HepG2 (cell line): ENCODE data around the gene SLC25A19. TPM values are rescaled to one million over a fixed set of nuclear protein-coding genes. Genes with fewer than 3 reads are reported as not detected.

Experiments
- ATAC-seq: fragments of 200-7000 bp; cut with Tn5 transposase; 3 replicates; pipeline ENCODE4 v1.9.1; 2020; ENCODE audit warnings: mild to moderate bottlenecking, moderate library complexity
- BruUV-seq: library from RNA; stranded (reverse); fragments of 400-500 nt; replicated peaks from 2 replicates; lab custom pipeline; 2021; lab: Mats Ljungman, UMichigan
- CTCF ChIA-PET: fragments of 300-600 bp; formaldehyde crosslinking; extraction: SDS; loops from one replicate; lab custom pipeline; 2021; ENCODE audit warnings: low total read pairs, inconsistent platforms, low intra/inter-chr PET ratio; lab: Yijun Ruan, JAX
- POLR2A ChIA-PET: fragments of 350-600 bp; sonication (Branson Sonifier 250); formaldehyde crosslinking; loops from one replicate; lab custom pipeline; 2020; ENCODE audit warnings: antibody characterized with exemption, inconsistent platforms; lab: Yijun Ruan, JAX
- DNase-seq: peaks from one replicate; pipeline ENCODE4 v3.0.0-alpha.2; 2015; ENCODE audit warnings: low spot score
- FAIRE-seq: peaks from 3 replicates; lab custom pipeline; 2011; peaks lifted over from hg19 to GRCh38; lab: Jason Lieb, UNC
- H2AFZ ChIP-seq: one replicate; pipeline ENCODE4 v1.6.1; 2011; ENCODE audit warnings: low read length, inconsistent platforms
- H3K27ac ChIP-seq: fragments of 300-600 bp; 3 replicates; pipeline ENCODE4 v1.8.0; 2011; ENCODE audit warnings: mixed run types, mild to moderate bottlenecking, mixed read lengths, low read length, inconsistent platforms; ENCODE audit not compliant: insufficient read depth; ENCODE audit errors: extremely low read length
- H3K27me3 ChIP-seq, 2 experiments: fragments of 200-600 bp in 1 of 2; 2 replicates in 1 of 2; 3 replicates in 1 of 2; pipeline versions ENCODE4 v1.6.0 to v1.8.0; 2011; ENCODE audit warnings: low read length in 2 of 2, mild to moderate bottlenecking in 2 of 2, moderate library complexity in 2 of 2, inconsistent platforms in 1 of 2; ENCODE audit not compliant: insufficient read depth in 2 of 2, control insufficient read depth in 1 of 2
- H3K36me3 ChIP-seq, 2 experiments: fragments of 200-600 bp in 1 of 2; replicated peaks in 1 of 2; 2 replicates in 1 of 2; 3 replicates in 1 of 2; pipeline versions ENCODE4 v1.5.1 to v1.8.0; 2011; ENCODE audit warnings: low read length in 2 of 2, inconsistent platforms in 1 of 2; ENCODE audit not compliant: insufficient read depth in 2 of 2, control insufficient read depth in 1 of 2
- H3K4me1 ChIP-seq: 2 replicates; pipeline ENCODE4 v1.5.1; 2012; ENCODE audit warnings: low read length, inconsistent platforms; ENCODE audit not compliant: insufficient read depth
- H3K4me2 ChIP-seq: 2 replicates; pipeline ENCODE4 v1.6.0; 2011; ENCODE audit warnings: low read depth, low read length, inconsistent platforms
- H3K4me3 ChIP-seq, 3 experiments: fragments of 200-600 bp in 1 of 3; sonication (generic), shearing (Covaris generic) in 1 of 3; replicated peaks in 1 of 3; 2 replicates each; pipeline ENCODE4 v1.5.1; 2011 to 2016; ENCODE audit warnings: low read length in 3 of 3, inconsistent platforms in 2 of 3, low read depth in 2 of 3, mild to moderate bottlenecking in 2 of 3, control low read depth in 1 of 3, mixed read lengths in 1 of 3; ENCODE audit not compliant: insufficient read depth in 1 of 3
- H3K79me2 ChIP-seq: one replicate; pipeline ENCODE4 v1.6.1; 2011; ENCODE audit warnings: low read length, inconsistent platforms; ENCODE audit not compliant: insufficient read depth
- H3K9ac ChIP-seq: 2 replicates; pipeline ENCODE4 v1.6.0; 2011; ENCODE audit warnings: mild to moderate bottlenecking, low read depth, low read length, inconsistent platforms; ENCODE audit not compliant: insufficient read depth
- H3K9me3 ChIP-seq: 2 replicates; pipeline ENCODE4 v1.5.1; 2012; ENCODE audit warnings: mild to moderate bottlenecking, low read length
- H4K20me1 ChIP-seq: 2 replicates; pipeline ENCODE4 v1.6.0; 2011; ENCODE audit warnings: inconsistent platforms, mild to moderate bottlenecking, low read length, moderate library complexity; ENCODE audit not compliant: insufficient read depth
- AGO2 ChIP-seq: fragments of 200-400 bp; formaldehyde crosslinking; optimal IDR thresholded peaks from 2 replicates; pipeline ENCODE3; 2017; ENCODE audit warnings: mild to moderate bottlenecking, low read depth, low read length, moderate library complexity
- ATF7-NPFF ChIP-seq: sonication (generic); formaldehyde crosslinking; IDR thresholded peaks from 2 replicates; pipeline ENCODE4 v1.8.1; 2023; ENCODE audit warnings: mild to moderate bottlenecking, low read depth, missing genetic modification reagents, moderate library complexity
- DNMT1 ChIP-seq: sonication (generic); formaldehyde crosslinking; IDR thresholded peaks from 2 replicates; pipeline ENCODE4 v1.5.1; 2020; ENCODE audit warnings: mild to moderate bottlenecking, missing genetic modification reagents
- DPF2 ChIP-seq: sonication (generic); formaldehyde crosslinking; IDR thresholded peaks from 2 replicates; pipeline ENCODE4 v1.4.0; 2020; ENCODE audit warnings: mild to moderate bottlenecking, low read depth, missing genetic modification reagents, borderline replicate concordance
- EED ChIP-seq: sonication (generic); formaldehyde crosslinking; IDR thresholded peaks from 2 replicates; pipeline ENCODE4 v1.5.0; 2020; ENCODE audit warnings: mild to moderate bottlenecking, missing genetic modification reagents
- GLMP ChIP-seq: sonication (generic); formaldehyde crosslinking; IDR thresholded peaks from 2 replicates; pipeline ENCODE4 v1.9.0; 2021; ENCODE audit warnings: missing genetic modification reagents, mild to moderate bottlenecking, borderline replicate concordance
- HMG20A ChIP-seq: IDR thresholded peaks from 2 replicates; pipeline ENCODE4 v1.6.1; 2016; ENCODE audit warnings: borderline replicate concordance
- HOXA3 ChIP-seq: sonication (generic); formaldehyde crosslinking; IDR thresholded peaks from 2 replicates; pipeline ENCODE4 v1.5.0; 2020; ENCODE audit warnings: missing genetic modification reagents
- PAX8 ChIP-seq: sonication (generic); formaldehyde crosslinking; IDR thresholded peaks from 2 replicates; pipeline ENCODE4 v1.8.0; 2022; ENCODE audit warnings: mild to moderate bottlenecking, missing genetic modification reagents, borderline replicate concordance
- PLRG1 ChIP-seq: fragments of 450-650 bp; conservative IDR thresholded peaks from 2 replicates; pipeline ENCODE4 v1.6.1; 2016
- POLR2AphosphoS2 ChIP-seq: IDR thresholded peaks from 2 replicates; pipeline ENCODE4 v1.6.1; 2011; ENCODE audit warnings: low read depth, low read length, improper control_type of control experiment
- RXRB ChIP-seq: IDR thresholded peaks from 2 replicates; pipeline ENCODE4 v1.6.1; 2016; ENCODE audit warnings: borderline replicate concordance, missing genetic modification reagents, missing compliant biosample characterization
- SMAD9 ChIP-seq: sonication (generic); formaldehyde crosslinking; IDR thresholded peaks from 2 replicates; pipeline ENCODE4 v1.5.1; 2020; ENCODE audit warnings: mild to moderate bottlenecking, missing genetic modification reagents
- SRSF4 ChIP-seq: fragments of 200-400 bp; formaldehyde crosslinking; IDR thresholded peaks from one replicate; pipeline ENCODE4 v1.6.1; 2018; ENCODE audit warnings: mild to moderate bottlenecking, low read depth, low read length, moderate library complexity; ENCODE audit not compliant: poor library complexity, severe bottlenecking
- SSRP1 ChIP-seq: IDR thresholded peaks from 2 replicates; pipeline ENCODE4 v1.6.1; 2016; ENCODE audit warnings: control low read depth
- WIZ ChIP-seq: sonication (generic); formaldehyde crosslinking; IDR thresholded peaks from 2 replicates; pipeline ENCODE4 v1.5.1; 2020; ENCODE audit warnings: mild to moderate bottlenecking, missing genetic modification reagents
- ZBTB7B ChIP-seq: sonication (generic); formaldehyde crosslinking; IDR thresholded peaks from 2 replicates; pipeline ENCODE4 v1.4.0; 2020; ENCODE audit warnings: missing genetic modification reagents
- ZMYM2 ChIP-seq: sonication (generic); formaldehyde crosslinking; IDR thresholded peaks from 2 replicates; pipeline ENCODE4 v1.8.0; 2022; ENCODE audit warnings: mild to moderate bottlenecking, missing genetic modification reagents
- ZNF30 ChIP-seq: sonication (generic); formaldehyde crosslinking; IDR thresholded peaks from 2 replicates; pipeline ENCODE4 v1.5.0; 2020; ENCODE audit warnings: mild to moderate bottlenecking, missing genetic modification reagents
- ZNF484 ChIP-seq: sonication (generic); formaldehyde crosslinking; IDR thresholded peaks from 2 replicates; pipeline ENCODE4 v1.5.1; 2020; ENCODE audit warnings: mild to moderate bottlenecking, low read depth, missing genetic modification reagents, borderline replicate concordance
- ZNF513 ChIP-seq: sonication (generic); formaldehyde crosslinking; conservative IDR thresholded peaks from 2 replicates; pipeline ENCODE4 v1.5.0; 2020; ENCODE audit warnings: missing genetic modification reagents
- ZNF543 ChIP-seq: sonication (generic); formaldehyde crosslinking; IDR thresholded peaks from 2 replicates; pipeline ENCODE4 v1.4.0; 2020; ENCODE audit warnings: mild to moderate bottlenecking, missing genetic modification reagents
- ZNF749 ChIP-seq: sonication (generic); formaldehyde crosslinking; IDR thresholded peaks from 2 replicates; pipeline ENCODE4 v1.8.0; 2022; ENCODE audit warnings: mild to moderate bottlenecking, missing genetic modification reagents, moderate library complexity, borderline replicate concordance
- ZNF83 ChIP-seq: sonication (generic); formaldehyde crosslinking; IDR thresholded peaks from 2 replicates; pipeline ENCODE4 v1.4.0; 2020; ENCODE audit warnings: missing genetic modification reagents, mild to moderate bottlenecking, borderline replicate concordance
- ZSCAN31 ChIP-seq: sonication (generic); formaldehyde crosslinking; IDR thresholded peaks from 2 replicates; pipeline ENCODE4 v1.5.0; 2020; ENCODE audit warnings: low read depth, mild to moderate bottlenecking, missing genetic modification reagents
- WGBS: methylation state at CpG from one replicate; pipeline ENCODE4 v1.1.6; 2017; ENCODE audit warnings: low lambda C conversion rate; 5-methylcytosine and 5-hydroxymethylcytosine counted together
- in situ Hi-C: cut with HindIII; loops from 2 replicates; pipeline ENCODE4 v1.10.0; 2017; ENCODE audit warnings: low pct_unique_long_range_greater_than_20kb; ENCODE audit not compliant: extremely low pct_ligation_motif_present
- intact Hi-C: fragments of 100-400 bp; cut with micrococcal nuclease; formaldehyde crosslinking; loops from one replicate; pipeline ENCODE4 v1.10.0; 2022; ENCODE audit not compliant: unreplicated experiment
- polyA plus RNA-seq, 8 experiments: library from polyadenylated mRNA; depleted of rRNA in 3 of 8; stranded (reverse) in 7 of 8; unstranded in 1 of 8; fragments of >200 nt; fragmentation: Illumina TruSeq in 4 of 8; extraction: Trizol in 4 of 8; gene quantifications; 2 replicates each; pipeline versions ENCODE4 v1.2.1 to v1.2.3, GENCODE V29; 2011 to 2016; ENCODE audit warnings: low read depth in 4 of 8, missing spikeins in 1 of 8, mixed read lengths in 1 of 8; ENCODE audit not compliant: insufficient read depth in 1 of 8
- total RNA-seq, 5 experiments: library from RNA; depleted of rRNA; stranded (reverse); fragments of >200 nt; fragmentation: Illumina TruSeq; extraction: Trizol; gene quantifications; 2 replicates each; pipeline ENCODE4 v1.2.3, GENCODE V29; 2016; ENCODE audit warnings: low read depth in 1 of 5

SLC25A19 gene
- total and polyA plus RNA-seq, 2 of the 13 experiments (the other 11 are each of a cell fraction or from before 2014, with no cell fraction given): 24.4 to 41.4 TPM

DNA sequence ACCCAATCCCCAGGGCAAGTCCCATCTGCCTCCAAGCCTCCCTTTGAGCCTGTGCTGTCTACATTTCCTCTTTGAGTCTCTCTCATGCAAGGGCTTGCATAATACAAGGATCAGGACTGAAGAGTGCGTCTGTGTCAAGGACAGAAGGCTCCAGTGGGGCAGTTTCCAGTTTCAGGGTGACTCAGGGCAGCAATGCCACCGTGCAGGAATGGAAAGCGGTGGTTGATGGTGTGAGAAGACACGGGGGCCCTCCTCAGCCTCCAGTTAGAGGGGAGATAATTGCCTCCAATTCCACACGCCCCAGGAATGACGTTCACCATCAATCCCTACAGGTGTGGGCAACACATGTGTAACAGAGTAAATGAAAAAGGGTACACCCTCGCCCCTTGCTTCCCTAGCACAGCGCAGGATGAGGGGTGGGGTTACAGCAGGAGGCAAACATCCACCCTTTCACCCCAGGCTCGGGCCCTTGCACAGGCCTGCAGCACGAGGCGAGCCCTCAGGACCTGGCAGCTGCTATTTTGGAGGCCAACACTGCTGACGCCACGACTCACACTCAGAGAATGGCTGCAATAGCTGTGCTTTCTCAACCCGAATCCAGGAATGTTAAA lies 24.8 kb upstream of the SLC25A19 start:
- WGBS: 50% methylated on average over 11 of the region's 14 CpGs
- H3K27me3 ChIP-seq: no peaks in the 10 kb centered on the region
- no TSS peak for BruUV-seq
- ATAC-seq (peak; percentile 46), DNase-seq (peak; percentile 73), FAIRE-seq (peak; percentile 63)
- H3K9ac ChIP-seq: no peak overlapping the region
- peak overlapping the region; percentile 23; the same call in 1 of the 2 replicates for H3K4me2 ChIP-seq
- no peaks in the 10 kb centered on the region for H3K9me3 ChIP-seq
- POLR2A ChIA-PET: interaction anchor here (1.0 to 3.2 kb wide), 3 partner anchors 9 to 92 kb away, joined by 3 to 7 read pairs (median 6); partner anchors contain the start of gene GRB2
- intact Hi-C loops: no loop called here
- H3K79me2 ChIP-seq: no peaks in the 10 kb centered on the region
- no peak overlapping the region for H2AFZ ChIP-seq
- in situ Hi-C loops: no loop called here
- no peak overlapping the region for H3K4me3 ChIP-seq
- CTCF ChIA-PET: no interaction called here
- peaks cover 3 to 15% of the 10 kb centered on the region in 2 experiments; a peak in 3 of 5 replicates for H3K36me3 ChIP-seq
- peaks cover 49% of the 10 kb centered on the region for H3K4me1 ChIP-seq
- H3K27ac ChIP-seq: peak overlapping the region; percentile 25
- H4K20me1 ChIP-seq: no peaks in the 10 kb centered on the region
- TF ChIP-seq ZSCAN31 (CRISPR knock-in tag) (peak; percentile 25; the same call in 1 of the 2 replicates), AGO2 (no peak), SSRP1 (CRISPR knock-in tag) (0 out of 2 replicates have a peak, but pooled peaks have one; percentile 47), ZNF513 (no peak), GLMP (CRISPR knock-in tag) (no peak), DPF2 (CRISPR knock-in tag) (no peak), ATF7-NPFF (CRISPR knock-in tag) (no peak), EED (no peak), ZMYM2 (CRISPR knock-in tag) (no peak), SMAD9 (CRISPR knock-in tag) (no peak), HMG20A (CRISPR knock-in tag) (0 out of 2 replicates have a peak, but pooled peaks have one; percentile 43), ZNF30 (CRISPR knock-in tag) (no peak), WIZ (CRISPR knock-in tag) (no peak), DNMT1 (CRISPR knock-in tag) (no peak), HOXA3 (CRISPR knock-in tag) (no peak), PLRG1 (no peak), ZNF484 (CRISPR knock-in tag) (no peak), RXRB (peak; percentile 83), POLR2AphosphoS2 (no peak), ZNF749 (no peak), PAX8 (no peak), SRSF4 (no peak), ZNF543 (CRISPR knock-in tag) (no peak), ZNF83 (CRISPR knock-in tag) (no peak), ZBTB7B (CRISPR knock-in tag) (peak; percentile 39; the same call in 1 of the 2 replicates)
